Fibroblast of lung (primary cell): Measurements from ENCODE around the gene CTDSPL.

Source experiments
- CTCF ChIP-seq, 2 donors: IDR thresholded peaks in 1 of 2; conservative IDR thresholded peaks in 1 of 2; 1 replicate in 1 of 2; 2 replicates in 1 of 2; pipeline ENCODE4 v1.5.1; 2011 to 2012; ENCODE audit warnings: low read length in 2 of 2, control low read depth in 1 of 2, inconsistent platforms in 1 of 2, low read depth in 1 of 2, mild to moderate bottlenecking in 1 of 2
- EZH2 ChIP-seq: IDR thresholded peaks from 2 replicates; pipeline ENCODE4 v1.5.1; 2012; ENCODE audit warnings: low read length, control low read depth, mild to moderate bottlenecking; ENCODE audit errors: missing control alignments

- TF ChIP-seq CTCF (conservative IDR thresholded peaks at IDR 0.05 in 1 of 2, IDR thresholded peaks at IDR 0.05 in 1 of 2; ENCODE audit: low read depth in 1 of 2, low read length in 2 of 2), result no peak
- TF ChIP-seq EZH2, result no peak
Observed at GRCh38 chr3:37819591-37819990, 42.1 kb upstream of the CTDSPL start.
